Stomach (tissue), 9 donors: ENCODE data around the gene NUP62CL. TPM values are rescaled to one million over a fixed set of nuclear protein-coding genes. Genes with fewer than 3 reads are reported as not detected.
"Not testable (repeated sequence)": the region's sequence is repeated elsewhere in the genome, so short reads cannot be mapped to it uniquely, and the experiment has no call there.

Experiments
- DNase-seq, 2 donors: peaks; one replicate each; pipeline versions ENCODE4 v3.0.0 to v3.0.0-alpha.2; 2013 to 2019
- H3K27ac ChIP-seq, 5 donors: fragments of 200-600 bp in 4 of 5; sonication (generic) in 4 of 5; one replicate each; pipeline ENCODE4 v1.5.1; 2013 to 2019; ENCODE audit warnings: mild to moderate bottlenecking in 1 of 5, moderate library complexity in 1 of 5
- H3K27me3 ChIP-seq, 3 donors: fragments of 200-600 bp; sonication (generic); one replicate each; pipeline ENCODE4 v1.5.1; 2017 to 2019; ENCODE audit warnings: mixed run types in 1 of 3
- H3K36me3 ChIP-seq, 4 donors: fragments of 200-600 bp; sonication (generic); 1 replicate in 3 of 4; 2 replicates in 1 of 4; pipeline ENCODE4 v1.5.1; 2016 to 2019
- H3K4me1 ChIP-seq, 4 donors: fragments of 200-600 bp; sonication (generic); one replicate each; pipeline ENCODE4 v1.5.1; 2016 to 2019
- H3K4me3 ChIP-seq, 4 donors: fragments of 200-600 bp; sonication (generic) in 3 of 4; one replicate each; pipeline ENCODE4 v1.5.1; 2016 to 2019; ENCODE audit warnings: mild to moderate bottlenecking in 1 of 4
- H3K9me3 ChIP-seq, 4 donors: fragments of 200-600 bp; sonication (generic); one replicate each; pipeline ENCODE4 v1.5.1; 2016 to 2019
- EP300 ChIP-seq: sonication (generic); formaldehyde crosslinking; IDR thresholded peaks from one replicate; pipeline ENCODE4 v1.6.1; 2017; ENCODE audit warnings: antibody characterized with exemption
- POLR2A ChIP-seq, 4 donors: fragments of 450-650 bp; IDR thresholded peaks; one replicate each; pipeline ENCODE4 v1.6.1; 2016; ENCODE audit warnings: antibody characterized with exemption in 4 of 4, control low read depth in 2 of 4, mild to moderate bottlenecking in 1 of 4, moderate library complexity in 1 of 4
- POLR2AphosphoS5 ChIP-seq, 3 donors: sonication (generic); formaldehyde crosslinking; IDR thresholded peaks; one replicate each; pipeline ENCODE4 v1.6.1; 2016; ENCODE audit warnings: antibody characterized with exemption in 3 of 3
- WGBS, 5 donors: extraction: QIAGEN DNeasy Blood & Tissue Kit in 3 of 5; methylation state at CpG; one replicate each; pipeline versions ENCODE4 v1.1.5 to v1.1.7; 2013 to 2018; 5-methylcytosine and 5-hydroxymethylcytosine counted together
- intact Hi-C: fragments of 100-400 bp; cut with DNase I; formaldehyde crosslinking; loops from one replicate; pipeline ENCODE4 v1.15.1; 2023; ENCODE audit warnings: low total_unique reads
- polyA plus RNA-seq, 3 donors: library from polyadenylated mRNA; stranded (reverse); fragments of 200-250 nt; gene quantifications; one replicate each; pipeline ENCODE4 v1.2.3, GENCODE V29; 2013
- total RNA-seq, 5 donors: library from RNA; depleted of rRNA; stranded (reverse); fragments of >200 nt; gene quantifications; one replicate each; pipeline versions ENCODE4 v1.1.0 to v1.2.3, GENCODE V29; 2014 to 2016
- TF ChIP-seq, protein P1 (sequence below), 7 experiments: fragments of 450-650 bp in 4 of 7; fragments of 200-600 bp in 3 of 7; sonication (generic) in 3 of 7; IDR thresholded peaks; one replicate each; pipeline ENCODE4 v1.5.1; 2016 to 2019; ENCODE audit warnings: antibody characterized with exemption in 7 of 7, control low read depth in 2 of 7, mild to moderate bottlenecking in 1 of 7
- donor health status: healthy with polysubstance abuse.
- donor health status: Bipolar disorder and iron deficiency.
- donor health status: healthy.

The NUP62CL gene
- total and polyA plus RNA-seq, 8 donors: 0.31 to 1.7 (median 0.87) TPM; not detected in 3

DNA sequence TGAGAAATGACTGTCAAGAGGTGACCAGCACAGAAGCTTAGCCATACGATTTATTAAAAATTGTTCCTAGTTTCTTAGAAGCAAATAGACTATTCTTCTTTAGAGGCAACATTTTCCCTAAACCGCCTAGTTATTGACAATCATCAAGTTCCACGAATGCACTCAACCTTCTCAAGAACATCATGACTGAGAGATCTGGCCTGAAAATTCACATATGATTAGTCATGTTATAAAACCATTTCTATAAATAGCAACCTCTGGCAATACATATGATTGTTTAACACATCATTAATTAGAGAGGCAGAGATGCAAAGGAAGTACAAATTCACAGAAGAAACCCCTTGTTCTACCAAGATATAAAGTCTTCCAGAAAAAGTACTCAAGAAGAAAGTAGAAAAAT is 6.7 kb downstream of the NUP62CL start:
- H3K36me3 ChIP-seq: no peaks in the 10 kb centered on the region
- no peak overlapping the region for H3K27ac ChIP-seq
- no peaks in the 10 kb centered on the region for H3K4me1 ChIP-seq
- H3K9me3 ChIP-seq: no peaks in the 10 kb centered on the region
- TF ChIP-seq POLR2AphosphoS5 (IDR thresholded peaks at IDR 0.05): no peak
- TF ChIP-seq, protein P1, sequence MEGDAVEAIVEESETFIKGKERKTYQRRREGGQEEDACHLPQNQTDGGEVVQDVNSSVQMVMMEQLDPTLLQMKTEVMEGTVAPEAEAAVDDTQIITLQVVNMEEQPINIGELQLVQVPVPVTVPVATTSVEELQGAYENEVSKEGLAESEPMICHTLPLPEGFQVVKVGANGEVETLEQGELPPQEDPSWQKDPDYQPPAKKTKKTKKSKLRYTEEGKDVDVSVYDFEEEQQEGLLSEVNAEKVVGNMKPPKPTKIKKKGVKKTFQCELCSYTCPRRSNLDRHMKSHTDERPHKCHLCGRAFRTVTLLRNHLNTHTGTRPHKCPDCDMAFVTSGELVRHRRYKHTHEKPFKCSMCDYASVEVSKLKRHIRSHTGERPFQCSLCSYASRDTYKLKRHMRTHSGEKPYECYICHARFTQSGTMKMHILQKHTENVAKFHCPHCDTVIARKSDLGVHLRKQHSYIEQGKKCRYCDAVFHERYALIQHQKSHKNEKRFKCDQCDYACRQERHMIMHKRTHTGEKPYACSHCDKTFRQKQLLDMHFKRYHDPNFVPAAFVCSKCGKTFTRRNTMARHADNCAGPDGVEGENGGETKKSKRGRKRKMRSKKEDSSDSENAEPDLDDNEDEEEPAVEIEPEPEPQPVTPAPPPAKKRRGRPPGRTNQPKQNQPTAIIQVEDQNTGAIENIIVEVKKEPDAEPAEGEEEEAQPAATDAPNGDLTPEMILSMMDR (IDR thresholded peaks at IDR 0.05): no peak
- no peak for TF ChIP-seq POLR2A (IDR thresholded peaks at IDR 0.05)
- TF ChIP-seq EP300: no peak
- no peaks in the 10 kb centered on the region for H3K27me3 ChIP-seq
- intact Hi-C loops: no loop called here
- WGBS, 5 donors: 69 to 90% (median 79%) methylated on average over 3 of the region's 3 CpGs
- H3K4me3 ChIP-seq: no peak overlapping the region
- no peak for DNase-seq

DNA sequence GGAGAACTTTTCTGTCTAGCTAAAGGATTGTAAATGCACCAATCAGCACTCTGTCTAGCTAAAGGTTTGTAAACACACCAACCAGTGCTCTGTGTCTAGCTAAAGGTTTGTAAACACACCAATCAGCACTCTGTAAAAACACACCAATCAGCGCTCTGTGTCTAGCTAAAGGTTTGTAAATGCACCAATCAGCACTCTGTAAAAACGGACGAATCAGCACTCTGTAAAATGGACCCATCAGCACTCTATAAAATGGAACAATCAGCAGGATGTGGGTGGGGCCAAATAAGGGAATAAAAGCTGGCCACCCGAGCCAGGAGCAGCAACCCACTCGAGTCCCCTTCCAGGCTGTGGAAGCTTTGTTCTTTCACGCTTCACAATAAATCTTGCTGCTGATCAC is 8.2 kb downstream of the NUP62CL start:
- DNase-seq, H3K27ac ChIP-seq, intact Hi-C loops, H3K4me1 ChIP-seq, H3K9me3 ChIP-seq, H3K36me3 ChIP-seq, H3K27me3 ChIP-seq, H3K4me3 ChIP-seq: not testable (repeated sequence)
- 82 to 94% (median 92%) methylated on average over 6 of the region's 6 CpGs for WGBS, 5 donors

DNA sequence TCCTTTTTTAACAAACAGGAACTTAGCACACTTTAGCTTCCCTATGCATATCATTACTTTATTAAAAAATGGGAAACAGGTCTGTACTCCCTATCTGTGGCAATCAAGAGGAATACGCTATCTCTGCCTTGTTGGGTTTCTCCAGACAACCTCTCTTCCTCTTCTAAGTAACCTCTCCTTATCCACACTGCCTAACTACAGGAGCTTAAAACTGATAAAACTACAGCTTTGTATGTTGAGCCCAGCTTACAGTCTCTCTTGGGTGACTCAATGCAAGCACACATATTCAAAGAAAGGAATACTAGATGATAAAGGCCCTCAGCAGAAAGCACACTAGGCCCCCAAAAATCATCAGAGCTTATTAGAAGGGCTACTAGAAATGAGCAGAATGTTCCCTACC is 8.9 kb downstream of the NUP62CL start:
- Histone ChIP-seq H3K9me3 (no peaks in the 10 kb centered on the region), H3K27ac (no peak overlapping the region), H3K4me1 (no peaks in the 10 kb centered on the region), H3K36me3 (no peaks in the 10 kb centered on the region), H3K4me3 (no peak overlapping the region), H3K27me3 (no peaks in the 10 kb centered on the region)
- no peak for DNase-seq
- 82 to 94% (median 90%) methylated on average over 1 of the region's 1 CpG for WGBS, 5 donors
- TF ChIP-seq, protein P1 (IDR thresholded peaks at IDR 0.05): no peak
- TF ChIP-seq POLR2AphosphoS5 (IDR thresholded peaks at IDR 0.05) (no peak), POLR2A (IDR thresholded peaks at IDR 0.05) (no peak), EP300 (no peak)
- intact Hi-C loops: no loop called here

DNA sequence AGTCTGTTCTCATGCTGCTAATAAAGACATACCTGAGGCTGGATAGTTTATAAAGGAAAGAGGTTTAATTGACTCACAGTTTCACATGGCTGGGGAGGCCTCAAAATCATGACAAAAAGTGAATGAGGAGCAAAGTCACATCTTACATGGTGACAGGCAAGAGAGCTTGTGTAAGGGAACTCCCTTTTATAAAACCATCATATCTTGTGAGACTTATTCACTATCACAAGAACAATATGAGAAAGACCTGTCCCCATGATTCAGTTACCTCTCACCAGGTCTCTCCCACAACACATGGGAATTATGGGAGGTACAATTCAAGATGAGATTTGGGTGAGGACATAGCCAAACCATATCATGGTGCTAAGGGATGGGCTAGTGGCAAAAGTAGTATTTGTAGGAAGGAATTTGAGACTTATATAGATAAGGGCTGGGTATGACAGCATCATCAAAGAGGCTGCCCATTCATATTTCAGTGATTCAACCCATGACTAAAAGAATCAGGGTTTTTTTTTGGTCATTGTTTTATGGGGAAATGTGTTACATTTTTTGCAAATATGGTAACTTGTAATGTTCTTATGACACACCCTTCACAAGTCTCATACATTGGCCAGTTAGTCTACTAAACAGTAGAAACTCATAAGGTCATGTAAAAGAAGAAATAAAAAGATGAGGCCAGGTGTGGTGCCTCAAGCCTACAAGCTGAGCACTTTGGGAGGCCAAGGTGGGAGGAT is 34.7 kb downstream of the NUP62CL start:
- no peak for TF ChIP-seq POLR2AphosphoS5 (IDR thresholded peaks at IDR 0.05)
- TF ChIP-seq, protein P1 (IDR thresholded peaks at IDR 0.05): no peak
- no peaks in the 10 kb centered on the region for H3K36me3 ChIP-seq
- no peak overlapping the region for H3K27ac ChIP-seq
- no peaks in the 10 kb centered on the region for H3K4me1 ChIP-seq
- intact Hi-C loops: no loop called here
- no peaks in the 10 kb centered on the region for H3K27me3 ChIP-seq
- DNase-seq: no peak
- H3K4me3 ChIP-seq: no peak overlapping the region
- H3K9me3 ChIP-seq: no peaks in the 10 kb centered on the region

DNA sequence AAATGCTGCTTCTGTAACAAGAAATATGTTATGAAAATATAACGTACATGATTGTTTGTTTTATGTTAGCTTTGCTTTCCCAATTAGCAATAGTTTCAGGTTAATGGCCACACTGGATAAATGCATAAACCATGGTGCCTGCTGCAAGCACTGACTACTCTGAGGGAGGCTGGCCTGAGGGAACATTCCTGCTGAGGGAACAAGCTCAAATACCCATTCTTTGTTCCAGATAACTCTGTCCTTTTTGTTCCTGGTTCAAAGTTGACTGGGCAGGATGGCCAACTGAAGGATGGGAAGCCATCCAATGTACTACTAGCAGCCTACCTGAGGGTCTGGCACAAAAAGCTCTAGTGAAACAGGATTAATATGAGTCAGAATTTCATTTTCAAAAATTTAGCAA is 37.5 kb downstream of the NUP62CL start:
- H3K27ac ChIP-seq: no peak overlapping the region
- TF ChIP-seq EP300 (no peak), POLR2A (IDR thresholded peaks at IDR 0.05) (no peak), POLR2AphosphoS5 (IDR thresholded peaks at IDR 0.05) (no peak)
- TF ChIP-seq, protein P1 (IDR thresholded peaks at IDR 0.05): no peak
- H3K36me3 ChIP-seq: no peaks in the 10 kb centered on the region
- H3K27me3 ChIP-seq: no peaks in the 10 kb centered on the region
- intact Hi-C loops: no loop called here
- no peaks in the 10 kb centered on the region for H3K9me3 ChIP-seq
- no peaks in the 10 kb centered on the region for H3K4me1 ChIP-seq
- 59 to 88% (median 83%) methylated on average over 1 of the region's 1 CpG for WGBS, 5 donors
- no peak for DNase-seq
- H3K4me3 ChIP-seq: no peak overlapping the region
